Right lobe of liver (tissue), 4 donors: ENCODE results near the gene LEAP2.

Source experiments
- CTCF ChIP-seq, 4 donors: fragments of 200-600 bp in 3 of 4; fragments of 450-650 bp in 1 of 4; IDR thresholded peaks; one replicate each; pipeline versions ENCODE4 v1.5.1 to v1.8.0; 2016 to 2022; ENCODE audit warnings: antibody characterized with exemption in 4 of 4, mild to moderate bottlenecking in 2 of 4
- POLR2A ChIP-seq: fragments of 450-650 bp; IDR thresholded peaks from one replicate; pipeline ENCODE4 v1.6.1; 2017; ENCODE audit warnings: antibody characterized with exemption, mild to moderate bottlenecking
- donor health status: DM: no; HTN: no; CAD: no.
- donor health status: DM: no; HTN: no; CAD: no.
- donor health status: DM: no; HTN: yes; CAD: no.

GRCh38 chr5:132848270-132848669, 25.2 kb upstream of the LEAP2 start:
- TF ChIP-seq CTCF (IDR thresholded peaks at IDR 0.05), result no peak
- no peak for TF ChIP-seq POLR2A
